ENCODE data around the gene PXN.

Gene PXN

GRCh38 chr12:120224304-120225199 is 41.0 kb downstream of the PXN start:
- peak overlapping the region; percentile 79 for H3K27ac ChIP-seq

DNA sequence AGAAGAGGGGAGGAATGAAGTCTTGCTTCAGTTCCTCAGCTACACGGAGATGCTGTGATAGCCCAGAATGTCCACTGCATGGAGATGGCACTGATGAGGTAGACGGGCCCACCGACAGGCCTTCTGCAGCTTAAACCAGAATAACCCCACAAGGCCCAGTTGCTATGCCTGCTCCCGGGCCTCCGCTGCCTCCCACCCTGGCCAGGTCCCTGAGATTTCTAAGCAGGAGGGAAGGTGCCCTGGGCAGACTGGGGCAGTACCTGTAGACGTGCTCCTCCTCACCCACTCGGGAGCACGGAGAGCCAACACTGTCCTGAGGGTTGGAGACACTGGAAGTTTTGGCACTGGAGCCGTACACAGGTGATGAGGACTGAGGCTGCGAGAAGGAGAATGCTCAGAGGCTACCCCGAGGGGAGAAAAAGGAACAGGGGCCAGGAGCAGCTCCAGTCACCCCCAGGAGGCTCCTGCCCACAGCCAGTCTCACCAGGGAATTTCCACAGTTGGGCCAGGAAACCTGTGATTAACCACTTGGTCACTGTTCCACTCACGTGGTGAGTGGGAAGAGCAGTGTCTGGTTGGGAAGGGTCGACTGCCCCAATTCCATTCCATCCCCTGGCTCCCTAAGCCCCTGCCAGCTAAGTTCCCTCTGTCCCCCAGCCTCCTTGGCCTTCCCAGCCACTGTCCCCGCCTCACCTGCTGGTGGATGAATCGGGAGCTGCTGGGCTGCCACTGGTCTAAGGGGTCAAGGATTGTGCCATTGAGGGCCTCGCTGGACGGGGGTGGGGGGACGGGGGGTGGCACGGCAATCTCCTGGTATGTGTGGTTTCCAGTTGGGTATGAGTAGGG is 41.8 kb downstream of the PXN start:
- ChIA-PET CTCF (no interaction called here), POLR2A (ENCODE audit: low non-redundant PET) (no interaction called here)
- peak overlapping the region; percentile 79 for H3K27ac ChIP-seq
- DNase-seq (ENCODE audit: low spot score): no peak
- TF ChIP-seq, protein P1, sequence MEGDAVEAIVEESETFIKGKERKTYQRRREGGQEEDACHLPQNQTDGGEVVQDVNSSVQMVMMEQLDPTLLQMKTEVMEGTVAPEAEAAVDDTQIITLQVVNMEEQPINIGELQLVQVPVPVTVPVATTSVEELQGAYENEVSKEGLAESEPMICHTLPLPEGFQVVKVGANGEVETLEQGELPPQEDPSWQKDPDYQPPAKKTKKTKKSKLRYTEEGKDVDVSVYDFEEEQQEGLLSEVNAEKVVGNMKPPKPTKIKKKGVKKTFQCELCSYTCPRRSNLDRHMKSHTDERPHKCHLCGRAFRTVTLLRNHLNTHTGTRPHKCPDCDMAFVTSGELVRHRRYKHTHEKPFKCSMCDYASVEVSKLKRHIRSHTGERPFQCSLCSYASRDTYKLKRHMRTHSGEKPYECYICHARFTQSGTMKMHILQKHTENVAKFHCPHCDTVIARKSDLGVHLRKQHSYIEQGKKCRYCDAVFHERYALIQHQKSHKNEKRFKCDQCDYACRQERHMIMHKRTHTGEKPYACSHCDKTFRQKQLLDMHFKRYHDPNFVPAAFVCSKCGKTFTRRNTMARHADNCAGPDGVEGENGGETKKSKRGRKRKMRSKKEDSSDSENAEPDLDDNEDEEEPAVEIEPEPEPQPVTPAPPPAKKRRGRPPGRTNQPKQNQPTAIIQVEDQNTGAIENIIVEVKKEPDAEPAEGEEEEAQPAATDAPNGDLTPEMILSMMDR (conservative IDR thresholded peaks at IDR 0.05; ENCODE audit: low read depth): no peak

More at GRCh38 chr12:120224304-120225199, 41.0 kb downstream of the PXN start:
- ChIA-PET POLR2A (ENCODE audit: low non-redundant PET) (no interaction called here), CTCF (no interaction called here)
- TF ChIP-seq, protein P1 (conservative IDR thresholded peaks at IDR 0.05; ENCODE audit: low read depth): no peak
- DNase-seq (ENCODE audit: low spot score): no peak

GRCh38 chr12:120222288-120222832 is 43.2 kb downstream of the PXN start:
- H3K27ac ChIP-seq: peak overlapping the region; percentile 79
- TF ChIP-seq, protein P1 (conservative IDR thresholded peaks at IDR 0.05; ENCODE audit: low read depth): no peak
- ChIA-PET CTCF (interaction anchor here (0.7 kb wide), 1 partner anchor 845 kb away, joined by 3 read pairs; no protein-coding TSS in a partner anchor), POLR2A (ENCODE audit: low non-redundant PET) (no interaction called here)
- no peak for DNase-seq (ENCODE audit: low spot score)

GRCh38 chr12:120221576-120221900 is 44.0 kb downstream of the PXN start:
- TF ChIP-seq, protein P1 (conservative IDR thresholded peaks at IDR 0.05; ENCODE audit: low read depth): no peak
- no peak for DNase-seq (ENCODE audit: low spot score)
- peak overlapping the region; percentile 79 for H3K27ac ChIP-seq
- ChIA-PET POLR2A (ENCODE audit: low non-redundant PET) (interaction anchor here (0.7 kb wide), 1 partner anchor 20 kb away, joined by 3 read pairs; the partner anchor contains the start of gene RPLP0), CTCF (interaction anchor here (0.6 to 0.7 kb wide), 2 partner anchors 233 to 845 kb away, joined by 3 to 7 read pairs; no protein-coding TSS in a partner anchor)

DNA sequence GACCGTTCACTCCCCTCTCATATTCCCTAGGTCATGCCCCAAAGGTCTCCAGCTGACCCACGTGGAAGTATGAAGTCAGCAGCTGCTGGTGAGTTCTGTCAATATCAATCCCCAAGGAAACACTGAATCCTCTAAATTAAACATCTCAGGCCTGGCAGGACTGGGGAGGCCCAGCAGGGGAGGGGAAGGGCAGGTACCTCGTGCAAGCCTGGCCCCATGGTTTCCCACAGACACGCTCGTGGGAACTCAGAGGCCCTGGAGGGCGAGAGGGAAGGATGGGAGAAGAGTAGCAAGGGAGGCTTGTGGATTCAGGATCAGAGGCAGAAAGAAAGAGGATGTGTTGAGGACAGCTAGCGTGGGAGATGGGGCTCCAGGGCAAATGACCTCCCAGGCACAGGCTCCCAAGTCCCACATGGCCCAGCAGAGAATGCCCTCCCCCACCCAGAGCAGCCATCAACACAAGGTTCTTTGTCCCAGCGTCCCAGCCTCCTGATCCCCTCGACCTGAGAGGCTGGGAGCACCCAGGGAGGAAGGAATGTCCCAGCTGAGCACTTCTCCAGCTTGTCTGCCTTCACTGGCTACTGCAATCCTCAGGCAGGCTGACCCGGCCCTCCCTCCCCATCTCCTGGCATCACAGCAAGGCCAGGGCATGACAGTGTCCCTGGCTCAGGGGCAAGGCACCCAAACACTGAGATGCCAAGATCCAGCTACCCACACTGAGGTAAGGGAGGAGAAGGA is 44.5 kb downstream of the PXN start:
- TF ChIP-seq, protein P1 (conservative IDR thresholded peaks at IDR 0.05; ENCODE audit: low read depth): no peak
- no peak for DNase-seq (ENCODE audit: low spot score)
- ChIA-PET CTCF (no interaction called here), POLR2A (ENCODE audit: low non-redundant PET) (interaction anchor here (0.7 to 1.1 kb wide), 2 partner anchors 20 to 71 kb away, joined by 3 read pairs; partner anchors contain the start of genes RNU4-2 and RPLP0)
- H3K27ac ChIP-seq: peak overlapping the region; percentile 79

All from RWPE1 (cell line).